Transverse colon (tissue), 4 donors: ENCODE results near the gene CEBPE. TPM values are rescaled to one million over a fixed set of nuclear protein-coding genes. Genes with fewer than 3 reads are reported as not detected.

ENCODE experiments used
- DNase-seq: peaks from one replicate; pipeline ENCODE4 v3.0.0-alpha.2; 2019
- H3K27ac ChIP-seq, 4 donors: fragments of 200-600 bp; sonication (generic); 2 replicates each; pipeline ENCODE4 v1.5.1; 2016 to 2018; ENCODE audit warnings: inconsistent platforms in 4 of 4
- H3K27me3 ChIP-seq: fragments of 200-600 bp; sonication (generic); 2 replicates; pipeline ENCODE4 v1.5.1; 2017; ENCODE audit warnings: inconsistent platforms
- H3K36me3 ChIP-seq, 4 donors: fragments of 200-600 bp; sonication (generic); 2 replicates each; pipeline ENCODE4 v1.5.1; 2017 to 2019; ENCODE audit warnings: inconsistent platforms in 4 of 4
- H3K4me1 ChIP-seq, 4 donors: fragments of 200-600 bp; sonication (generic); 2 replicates each; pipeline ENCODE4 v1.5.1; 2017 to 2020; ENCODE audit warnings: inconsistent platforms in 4 of 4
- H3K4me3 ChIP-seq, 4 donors: fragments of 200-600 bp; sonication (generic); 1 replicate in 1 of 4; 2 replicates in 3 of 4; pipeline versions ENCODE4 v1.5.1 to v1.6.1; 2017 to 2019; ENCODE audit warnings: inconsistent platforms in 4 of 4
- H3K9me3 ChIP-seq, 2 donors: fragments of 200-600 bp; sonication (generic); 2 replicates each; pipeline ENCODE4 v1.5.1; 2017 to 2019; ENCODE audit warnings: inconsistent platforms in 2 of 2
- EP300 ChIP-seq: sonication (generic); formaldehyde crosslinking; IDR thresholded peaks from one replicate; pipeline ENCODE4 v1.6.1; 2017; ENCODE audit warnings: antibody characterized with exemption, low read depth
- POLR2A ChIP-seq: fragments of 450-650 bp; IDR thresholded peaks from one replicate; pipeline ENCODE4 v1.6.1; 2016; ENCODE audit warnings: antibody characterized with exemption, mild to moderate bottlenecking, moderate library complexity
- POLR2AphosphoS5 ChIP-seq, 3 donors: sonication (generic); formaldehyde crosslinking; IDR thresholded peaks; one replicate each; pipeline ENCODE4 v1.6.1; 2016; ENCODE audit warnings: antibody characterized with exemption in 3 of 3
- WGBS, 2 donors: methylation state at CpG; one replicate each; pipeline ENCODE4 v1.1.5; 2018; ENCODE audit warnings: low coverage in 1 of 2; 5-methylcytosine and 5-hydroxymethylcytosine counted together
- in situ Hi-C, 4 donors: fragments of 200-750 bp; cut with MboI; loops; one replicate each; pipeline versions ENCODE4 v1.15.0 to v1.15.1; 2017; ENCODE audit warnings: low sequenced_read_pairs in 3 of 4, low pct_ligation_motif_present in 1 of 4, low pct_unique_long_range_greater_than_20kb in 1 of 4
- intact Hi-C: fragments of 100-400 bp; cut with DNase I; formaldehyde crosslinking; loops from one replicate; pipeline ENCODE4 v1.15.1; 2023; ENCODE audit warnings: low total_unique reads
- total RNA-seq, 4 donors: library from RNA; depleted of rRNA; stranded (reverse); fragments of >200 nt; gene quantifications; one replicate each; pipeline ENCODE4 v1.1.0, GENCODE V29; 2016
- TF ChIP-seq, protein P1 (sequence below), 5 experiments: fragments of 200-600 bp in 3 of 5; fragments of 450-650 bp in 2 of 5; sonication (generic) in 3 of 5; IDR thresholded peaks; 1 replicate in 2 of 5; 2 replicates in 3 of 5; pipeline ENCODE4 v1.5.1; 2016 to 2017; ENCODE audit warnings: antibody characterized with exemption in 5 of 5, inconsistent platforms in 3 of 5, mild to moderate bottlenecking in 2 of 5, moderate library complexity in 1 of 5

The CEBPE gene
- total RNA-seq, 4 donors from 2014 or later: not detected

DNA sequence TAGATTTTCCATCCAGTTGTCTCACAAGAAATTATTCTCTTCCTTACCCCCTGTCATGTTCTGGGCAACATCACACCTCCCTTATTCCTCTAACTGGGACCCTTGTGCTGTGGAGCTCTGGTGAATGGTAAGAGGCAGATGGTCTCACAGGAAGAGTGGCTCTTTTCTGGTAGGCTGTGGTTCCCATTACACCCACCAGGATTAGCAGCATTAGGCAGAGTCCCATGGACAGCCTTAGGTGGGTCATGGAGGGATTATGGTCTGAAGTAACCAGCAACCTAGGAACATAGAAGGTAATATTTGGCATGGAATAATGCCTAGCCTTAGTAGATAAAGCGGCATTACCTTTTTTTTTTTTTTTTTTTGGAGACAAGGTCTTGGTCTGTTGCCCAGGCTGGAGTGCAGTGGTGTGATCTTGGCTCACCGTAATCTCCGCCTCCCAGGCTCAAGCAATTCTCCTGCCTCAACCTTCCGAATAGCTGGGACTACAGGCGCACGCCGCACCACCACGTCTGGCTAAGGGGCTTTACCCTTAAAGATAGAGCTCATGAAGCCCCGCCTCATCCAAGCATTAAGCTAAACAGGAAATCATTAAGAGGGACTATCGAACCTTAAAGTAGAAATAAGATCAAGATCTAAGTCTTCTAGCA is 19.7 kb downstream of the CEBPE start:
- Histone ChIP-seq H3K4me3 (no peak overlapping the region), H3K27ac (no peak overlapping the region), H3K27me3 (no peaks in the 10 kb centered on the region), H3K36me3 (peaks cover 0 to 6% (median 2%) of the 10 kb centered on the region in 4 donors), H3K9me3 (no peaks in the 10 kb centered on the region), H3K4me1 (peaks cover 10 to 14% (median 12%) of the 10 kb centered on the region in 4 donors)
- WGBS, 2 donors: 86% methylated on average over 10 of the region's 10 CpGs; no CpG with 5 or more reads in 1 of the 2 donors
- intact Hi-C loops (no loop called here), in situ Hi-C loops (no loop called here)
- DNase-seq: no peak
- no peak for TF ChIP-seq POLR2A
- TF ChIP-seq, protein P1, sequence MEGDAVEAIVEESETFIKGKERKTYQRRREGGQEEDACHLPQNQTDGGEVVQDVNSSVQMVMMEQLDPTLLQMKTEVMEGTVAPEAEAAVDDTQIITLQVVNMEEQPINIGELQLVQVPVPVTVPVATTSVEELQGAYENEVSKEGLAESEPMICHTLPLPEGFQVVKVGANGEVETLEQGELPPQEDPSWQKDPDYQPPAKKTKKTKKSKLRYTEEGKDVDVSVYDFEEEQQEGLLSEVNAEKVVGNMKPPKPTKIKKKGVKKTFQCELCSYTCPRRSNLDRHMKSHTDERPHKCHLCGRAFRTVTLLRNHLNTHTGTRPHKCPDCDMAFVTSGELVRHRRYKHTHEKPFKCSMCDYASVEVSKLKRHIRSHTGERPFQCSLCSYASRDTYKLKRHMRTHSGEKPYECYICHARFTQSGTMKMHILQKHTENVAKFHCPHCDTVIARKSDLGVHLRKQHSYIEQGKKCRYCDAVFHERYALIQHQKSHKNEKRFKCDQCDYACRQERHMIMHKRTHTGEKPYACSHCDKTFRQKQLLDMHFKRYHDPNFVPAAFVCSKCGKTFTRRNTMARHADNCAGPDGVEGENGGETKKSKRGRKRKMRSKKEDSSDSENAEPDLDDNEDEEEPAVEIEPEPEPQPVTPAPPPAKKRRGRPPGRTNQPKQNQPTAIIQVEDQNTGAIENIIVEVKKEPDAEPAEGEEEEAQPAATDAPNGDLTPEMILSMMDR (IDR thresholded peaks at IDR 0.05): no peak
- TF ChIP-seq POLR2AphosphoS5 (IDR thresholded peaks at IDR 0.05): no peak
- no peak for TF ChIP-seq EP300

DNA sequence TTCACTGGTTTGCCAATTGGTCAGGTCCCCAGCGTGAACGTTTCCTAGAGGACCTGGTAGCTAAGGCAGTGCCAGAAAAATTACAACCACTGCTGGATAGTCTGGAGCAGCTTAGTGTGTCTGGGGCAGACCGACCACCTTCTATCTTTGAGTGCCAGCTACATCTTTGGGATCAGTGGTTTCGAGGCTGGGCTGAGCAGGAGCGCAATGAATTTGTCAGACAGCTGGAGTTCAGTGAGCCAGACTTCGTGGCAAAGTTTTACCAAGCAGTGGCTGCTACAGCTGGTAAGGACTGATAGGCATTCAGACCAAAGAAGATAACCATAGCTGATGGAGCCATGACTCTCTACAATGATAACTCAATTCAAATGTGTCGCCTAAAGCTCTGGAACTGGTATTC is 21.3 kb downstream of the CEBPE start:
- in situ Hi-C loops: no loop called here

DNA sequence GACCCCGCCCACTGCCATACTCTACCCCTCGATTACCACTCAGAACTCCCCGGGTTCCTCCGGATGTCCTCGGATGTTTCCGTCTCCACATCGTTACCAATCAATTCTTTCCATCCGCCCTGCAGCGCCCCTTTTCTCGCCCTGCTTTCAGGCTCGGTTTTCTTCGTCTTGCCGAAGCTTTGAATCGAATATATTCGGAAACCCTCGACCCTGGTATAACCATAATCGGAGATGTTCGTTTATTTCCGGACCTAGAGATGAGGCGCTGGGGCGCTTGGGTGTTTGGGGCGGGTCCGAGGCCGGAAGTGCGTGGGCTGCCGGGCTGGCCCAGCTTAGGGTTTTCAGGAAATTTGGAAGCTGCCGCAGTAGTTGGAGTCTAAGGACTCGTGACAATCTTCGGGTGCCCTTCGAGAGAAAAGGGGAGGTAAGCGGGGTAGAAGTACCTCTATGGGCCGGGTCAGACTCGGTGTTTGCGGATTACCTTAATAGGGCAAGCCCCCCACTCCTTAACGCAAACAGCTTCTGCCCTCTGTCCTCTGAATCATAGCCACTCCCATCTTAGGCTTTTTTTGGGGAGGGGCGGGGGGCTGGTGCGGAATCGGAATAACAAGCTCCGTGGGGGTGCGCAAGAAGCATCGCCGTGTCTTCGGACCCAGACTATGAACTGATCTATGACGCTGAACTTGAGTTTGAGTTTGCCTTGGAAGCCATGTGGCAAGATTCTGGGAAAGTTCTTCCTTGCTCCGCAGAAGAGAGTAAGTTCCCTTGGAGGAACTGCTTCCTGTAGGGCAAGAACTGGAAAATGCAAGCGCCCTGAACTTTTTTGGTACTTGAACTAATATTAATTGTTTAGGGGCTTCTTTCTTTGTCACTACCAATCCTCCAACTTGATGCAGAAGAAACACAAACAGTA is 23.6 kb downstream of the CEBPE start, which contains the start of gene C14orf119:
TSS of gene C14orf119 (plus strand) at position 310 of the 913 bp plus-strand sequence. CDS start 2,154 bp downstream, outside the sequence.
- peaks cover 22 to 39% (median 26%) of the 10 kb centered on the region in 4 donors for H3K4me1 ChIP-seq

More for the DNA sequence above, 21.3 kb downstream of the CEBPE start:
- Histone ChIP-seq H3K4me3 (no peak overlapping the region), H3K27me3 (no peaks in the 10 kb centered on the region), H3K27ac (no peak overlapping the region), H3K9me3 (no peaks in the 10 kb centered on the region), H3K36me3 (peaks cover 0 to 9% (median 3%) of the 10 kb centered on the region in 4 donors), H3K4me1 (peaks cover 15 to 28% (median 23%) of the 10 kb centered on the region in 4 donors)
- WGBS, 2 donors: 78 to 90% methylated on average over 3 to 7 of the region's 7 CpGs
- DNase-seq: no peak
- TF ChIP-seq POLR2A: no peak
- TF ChIP-seq, protein P1 (IDR thresholded peaks at IDR 0.05): no peak
- no peak for TF ChIP-seq POLR2AphosphoS5 (IDR thresholded peaks at IDR 0.05)
- no peak for TF ChIP-seq EP300
- intact Hi-C loops: no loop called here

More for the DNA sequence above, 23.6 kb downstream of the CEBPE start, which contains the start of gene C14orf119:
- Histone ChIP-seq H3K36me3 (peaks cover 0 to 29% (median 8%) of the 10 kb centered on the region in 4 donors), H3K27ac (peak within 1 kb of the TSS; percentile 94 to 100 (median 98)), H3K4me3 (peak within 1 kb of the TSS; percentile 65 to 93 (median 84)), H3K9me3 (no peaks in the 10 kb centered on the region), H3K27me3 (no peaks in the 10 kb centered on the region)
- DNase-seq: peak; percentile 100
- in situ Hi-C loops (no loop called here), intact Hi-C loops (no loop called here)
- WGBS, 2 donors: 0 to 1% methylated on average over 19 to 46 of the region's 46 CpGs
- TF ChIP-seq EP300 (no peak), POLR2AphosphoS5 (IDR thresholded peaks at IDR 0.05) (peak; percentile 88 to 89 (median 89)), POLR2A (peak; percentile 83)
- TF ChIP-seq, protein P1 (IDR thresholded peaks at IDR 0.05): no peak
